ENCODE data around the gene FECH. TPM values are rescaled to one million over a fixed set of nuclear protein-coding genes. Genes with fewer than 3 reads are reported as not detected.

FECH gene
- total RNA-seq, 6 experiments from 2014 or later, result 30.1 to 73.9 (median 38.7) TPM

GRCh38 chr18:57502624-57503023 is 83.9 kb downstream of the FECH start:
- DNase-seq, result no peak
- Histone ChIP-seq H3K4me3 (no peak overlapping the region), H3K9me3 (no peaks in the 10 kb centered on the region), H3K27me3 (no peaks in the 10 kb centered on the region), H3K27ac (no peak overlapping the region), H3K4me1 (no peaks in the 10 kb centered on the region), H3K36me3 (no peaks in the 10 kb centered on the region)
- no peak for ATAC-seq
- WGBS (ENCODE audit: insufficient coverage, low coverage, low lambda C conversion rate, missing lambda C conversion rate), result 57% methylated on average over 6 of the region's 9 CpGs
- intact Hi-C loops (cut with DNase I), result no loop called here
- no peak for TF ChIP-seq CTCF (IDR thresholded peaks at IDR 0.05)
- no peak for TF ChIP-seq POLR2A (IDR thresholded peaks at IDR 0.05)

- TF ChIP-seq CTCF (IDR thresholded peaks at IDR 0.05) (no peak), POLR2A (IDR thresholded peaks at IDR 0.05) (no peak)
- WGBS (ENCODE audit: insufficient coverage, low coverage, low lambda C conversion rate, missing lambda C conversion rate), result 89% methylated on average over 4 of the region's 5 CpGs
- Histone ChIP-seq H3K27ac (no peak overlapping the region), H3K4me1 (no peaks in the 10 kb centered on the region), H3K9me3 (no peaks in the 10 kb centered on the region), H3K36me3 (no peaks in the 10 kb centered on the region), H3K27me3 (no peaks in the 10 kb centered on the region), H3K4me3 (no peak overlapping the region)
- intact Hi-C loops (cut with DNase I), result no loop called here
- ATAC-seq, result no peak
- DNase-seq, result no peak
These were observed 87.7 kb downstream of the FECH start for GRCh38 chr18:57498682-57499256.

Other genes with a start within 250 kb of the FECH start
- under 1 TPM in 5 of 6 experiments, not detected in 1; 0.02 to 0.15 (median 0.07) TPM for gene ST8SIA3, start 234.1 kb downstream of the FECH start, total RNA-seq
- 10 to 100 TPM in 4 of 6 experiments, 1 to 10 TPM in 2; 7.7 to 25.8 (median 14.2) TPM for gene ONECUT2, start 151.3 kb downstream of the FECH start, total RNA-seq
- gene NARS1, start 35.1 kb upstream of the FECH start, total RNA-seq, result 10 to 100 TPM; 38.5 to 99.2 (median 41.1) TPM
- gene ATP8B1, start 216.6 kb upstream of the FECH start, total RNA-seq, result 10 to 100 TPM in 5 of 6 experiments, 1 to 10 TPM in 1; 9.0 to 18.4 (median 17.1) TPM

Data from right lobe of liver (tissue), 6 donors.